Measurements from ENCODE around the gene KIF13A.

KIF13A gene

GRCh38 chr6:17839513-17840223 lies 147.8 kb downstream of the KIF13A start:
- H3K18ac ChIP-seq (ENCODE audit: low read length), result no peak overlapping the region
- no peak for DNase-seq
- no peak overlapping the region for H3K4me3 ChIP-seq (ENCODE audit: low read length)
- no peaks in the 10 kb centered on the region for H3K4me1 ChIP-seq (ENCODE audit: control insufficient read depth, low read depth, low read length)
- no CpG with 5 or more reads among the region's 9 CpGs for WGBS (ENCODE audit: extremely low coverage, insufficient coverage, low lambda C conversion rate)
- H2BK120ac ChIP-seq (ENCODE audit: low read depth, low read length), result no peak overlapping the region
- no peak overlapping the region for H4K5ac ChIP-seq (ENCODE audit: low read length)
- H3K4ac ChIP-seq (ENCODE audit: low read depth, low read length), result no peak overlapping the region
- H3K23ac ChIP-seq (ENCODE audit: low read length), result no peak overlapping the region
- no peaks in the 10 kb centered on the region for H3K79me1 ChIP-seq (ENCODE audit: low read length)
- no peaks in the 10 kb centered on the region for H3K79me2 ChIP-seq (ENCODE audit: control insufficient read depth, insufficient read depth, low read length)
- H3K27me3 ChIP-seq (ENCODE audit: insufficient read depth, low read length, poor library complexity), result no peaks in the 10 kb centered on the region
- H2BK15ac ChIP-seq (replicated peaks; ENCODE audit: low read depth), result no peak overlapping the region
- no peak overlapping the region for H3K4me2 ChIP-seq (ENCODE audit: low read length)
- no peak overlapping the region for H3K9ac ChIP-seq (ENCODE audit: low read length)
- no peak overlapping the region for H4K8ac ChIP-seq (ENCODE audit: low read depth, low read length)
- no peak overlapping the region for H2BK5ac ChIP-seq (ENCODE audit: low read length)
- no peaks in the 10 kb centered on the region for H3K36me3 ChIP-seq (ENCODE audit: control insufficient read depth, insufficient read depth, low read length)
- H3K56ac ChIP-seq (ENCODE audit: low read length), result no peak overlapping the region
- no peak overlapping the region for H2AK5ac ChIP-seq (ENCODE audit: low read length)
- H3K27ac ChIP-seq (ENCODE audit: low read depth, low read length), result no peak overlapping the region

GRCh38 chr6:17836293-17836692 lies 151.1 kb downstream of the KIF13A start:
- H3K79me1 ChIP-seq (ENCODE audit: low read length), result no peaks in the 10 kb centered on the region
- H3K4ac ChIP-seq (ENCODE audit: low read depth, low read length), result no peak overlapping the region
- H3K18ac ChIP-seq (ENCODE audit: low read length), result no peak overlapping the region
- no peaks in the 10 kb centered on the region for H3K36me3 ChIP-seq (ENCODE audit: control insufficient read depth, insufficient read depth, low read length)
- H3K27me3 ChIP-seq (ENCODE audit: insufficient read depth, low read length, poor library complexity), result no peaks in the 10 kb centered on the region
- H3K23ac ChIP-seq (ENCODE audit: low read length), result no peak overlapping the region
- no peak overlapping the region for H4K5ac ChIP-seq (ENCODE audit: low read length)
- H2BK5ac ChIP-seq (ENCODE audit: low read length), result no peak overlapping the region
- no peak overlapping the region for H2BK15ac ChIP-seq (replicated peaks; ENCODE audit: low read depth)
- no peak overlapping the region for H4K8ac ChIP-seq (ENCODE audit: low read depth, low read length)
- H2AK5ac ChIP-seq (ENCODE audit: low read length), result no peak overlapping the region
- DNase-seq, result no peak
- no peak overlapping the region for H3K4me3 ChIP-seq (ENCODE audit: low read length)
- H3K4me1 ChIP-seq (ENCODE audit: control insufficient read depth, low read depth, low read length), result no peaks in the 10 kb centered on the region
- no peak overlapping the region for H2BK120ac ChIP-seq (ENCODE audit: low read depth, low read length)
- H3K79me2 ChIP-seq (ENCODE audit: control insufficient read depth, insufficient read depth, low read length), result no peaks in the 10 kb centered on the region
- H3K4me2 ChIP-seq (ENCODE audit: low read length), result no peak overlapping the region
- H3K9ac ChIP-seq (ENCODE audit: low read length), result no peak overlapping the region
- H3K56ac ChIP-seq (ENCODE audit: low read length), result no peak overlapping the region
- no peak overlapping the region for H3K27ac ChIP-seq (ENCODE audit: low read depth, low read length)
- WGBS (ENCODE audit: extremely low coverage, insufficient coverage, low lambda C conversion rate), result no CpG with 5 or more reads among the region's 2 CpGs

- Histone ChIP-seq H2AK5ac (ENCODE audit: low read length) (no peak overlapping the region), H3K4ac (ENCODE audit: low read depth, low read length) (no peak overlapping the region), H3K23ac (ENCODE audit: low read length) (no peak overlapping the region), H3K27ac (ENCODE audit: low read depth, low read length) (no peak overlapping the region), H3K56ac (ENCODE audit: low read length) (no peak overlapping the region), H3K18ac (ENCODE audit: low read length) (no peak overlapping the region), H2BK120ac (ENCODE audit: low read depth, low read length) (no peak overlapping the region), H3K79me1 (ENCODE audit: low read length) (no peaks in the 10 kb centered on the region), H2BK5ac (ENCODE audit: low read length) (no peak overlapping the region), H4K5ac (ENCODE audit: low read length) (no peak overlapping the region), H2BK15ac (replicated peaks; ENCODE audit: low read depth) (no peak overlapping the region), H3K36me3 (ENCODE audit: control insufficient read depth, insufficient read depth, low read length) (no peaks in the 10 kb centered on the region), H4K8ac (ENCODE audit: low read depth, low read length) (no peak overlapping the region), H3K4me3 (ENCODE audit: low read length) (no peak overlapping the region), H3K79me2 (ENCODE audit: control insufficient read depth, insufficient read depth, low read length) (no peaks in the 10 kb centered on the region), H3K4me1 (ENCODE audit: control insufficient read depth, low read depth, low read length) (no peaks in the 10 kb centered on the region), H3K4me2 (ENCODE audit: low read length) (no peak overlapping the region), H3K9ac (ENCODE audit: low read length) (no peak overlapping the region), H3K27me3 (ENCODE audit: insufficient read depth, low read length, poor library complexity) (no peaks in the 10 kb centered on the region)
- DNase-seq, result no peak
Observed at GRCh38 chr6:17835784-17836183, 151.7 kb downstream of the KIF13A start.

- Histone ChIP-seq H3K4me2 (ENCODE audit: low read length) (no peak overlapping the region), H3K79me1 (ENCODE audit: low read length) (no peaks in the 10 kb centered on the region), H2AK5ac (ENCODE audit: low read length) (no peak overlapping the region), H3K36me3 (ENCODE audit: control insufficient read depth, insufficient read depth, low read length) (no peaks in the 10 kb centered on the region), H3K56ac (ENCODE audit: low read length) (no peak overlapping the region), H3K4me3 (ENCODE audit: low read length) (no peak overlapping the region), H4K5ac (ENCODE audit: low read length) (no peak overlapping the region), H3K27me3 (ENCODE audit: insufficient read depth, low read length, poor library complexity) (no peaks in the 10 kb centered on the region), H3K18ac (ENCODE audit: low read length) (no peak overlapping the region), H2BK120ac (ENCODE audit: low read depth, low read length) (no peak overlapping the region), H2BK5ac (ENCODE audit: low read length) (no peak overlapping the region), H3K23ac (ENCODE audit: low read length) (no peak overlapping the region), H3K4ac (ENCODE audit: low read depth, low read length) (no peak overlapping the region), H3K9ac (ENCODE audit: low read length) (no peak overlapping the region), H3K27ac (ENCODE audit: low read depth, low read length) (no peak overlapping the region), H3K79me2 (ENCODE audit: control insufficient read depth, insufficient read depth, low read length) (no peaks in the 10 kb centered on the region), H2BK15ac (replicated peaks; ENCODE audit: low read depth) (no peak overlapping the region), H3K4me1 (ENCODE audit: control insufficient read depth, low read depth, low read length) (no peaks in the 10 kb centered on the region), H4K8ac (ENCODE audit: low read depth, low read length) (no peak overlapping the region)
- WGBS (ENCODE audit: extremely low coverage, insufficient coverage, low lambda C conversion rate), result no CpG with 5 or more reads among the region's 4 CpGs
- DNase-seq, result no peak
Observed at GRCh38 chr6:17831135-17831534, 156.3 kb downstream of the KIF13A start.

GRCh38 chr6:17829905-17830304 lies 157.5 kb downstream of the KIF13A start:
- H3K18ac ChIP-seq (ENCODE audit: low read length), result no peak overlapping the region
- no peak overlapping the region for H3K4me3 ChIP-seq (ENCODE audit: low read length)
- no peak overlapping the region for H2BK120ac ChIP-seq (ENCODE audit: low read depth, low read length)
- no peak overlapping the region for H3K4me2 ChIP-seq (ENCODE audit: low read length)
- no peak overlapping the region for H2AK5ac ChIP-seq (ENCODE audit: low read length)
- no peaks in the 10 kb centered on the region for H3K4me1 ChIP-seq (ENCODE audit: control insufficient read depth, low read depth, low read length)
- H3K9ac ChIP-seq (ENCODE audit: low read length), result no peak overlapping the region
- H2BK15ac ChIP-seq (replicated peaks; ENCODE audit: low read depth), result no peak overlapping the region
- no peak overlapping the region for H4K5ac ChIP-seq (ENCODE audit: low read length)
- H3K79me1 ChIP-seq (ENCODE audit: low read length), result no peaks in the 10 kb centered on the region
- no CpG with 5 or more reads among the region's 3 CpGs for WGBS (ENCODE audit: extremely low coverage, insufficient coverage, low lambda C conversion rate)
- no peak overlapping the region for H3K23ac ChIP-seq (ENCODE audit: low read length)
- DNase-seq, result no peak
- no peaks in the 10 kb centered on the region for H3K79me2 ChIP-seq (ENCODE audit: control insufficient read depth, insufficient read depth, low read length)
- H3K27me3 ChIP-seq (ENCODE audit: insufficient read depth, low read length, poor library complexity), result no peaks in the 10 kb centered on the region
- H3K36me3 ChIP-seq (ENCODE audit: control insufficient read depth, insufficient read depth, low read length), result no peaks in the 10 kb centered on the region
- H4K8ac ChIP-seq (ENCODE audit: low read depth, low read length), result no peak overlapping the region
- H3K56ac ChIP-seq (ENCODE audit: low read length), result no peak overlapping the region
- H2BK5ac ChIP-seq (ENCODE audit: low read length), result no peak overlapping the region
- H3K27ac ChIP-seq (ENCODE audit: low read depth, low read length), result no peak overlapping the region
- H3K4ac ChIP-seq (ENCODE audit: low read depth, low read length), result no peak overlapping the region

GRCh38 chr6:17828149-17828548 lies 159.3 kb downstream of the KIF13A start:
- no peak overlapping the region for H3K27ac ChIP-seq (ENCODE audit: low read depth, low read length)
- H4K5ac ChIP-seq (ENCODE audit: low read length), result no peak overlapping the region
- H4K8ac ChIP-seq (ENCODE audit: low read depth, low read length), result no peak overlapping the region
- H2AK5ac ChIP-seq (ENCODE audit: low read length), result no peak overlapping the region
- H3K9ac ChIP-seq (ENCODE audit: low read length), result no peak overlapping the region
- no peak overlapping the region for H2BK15ac ChIP-seq (replicated peaks; ENCODE audit: low read depth)
- H3K79me2 ChIP-seq (ENCODE audit: control insufficient read depth, insufficient read depth, low read length), result no peaks in the 10 kb centered on the region
- H3K23ac ChIP-seq (ENCODE audit: low read length), result no peak overlapping the region
- H3K4me3 ChIP-seq (ENCODE audit: low read length), result no peak overlapping the region
- no peak overlapping the region for H2BK120ac ChIP-seq (ENCODE audit: low read depth, low read length)
- H3K36me3 ChIP-seq (ENCODE audit: control insufficient read depth, insufficient read depth, low read length), result no peaks in the 10 kb centered on the region
- H3K79me1 ChIP-seq (ENCODE audit: low read length), result no peaks in the 10 kb centered on the region
- WGBS (ENCODE audit: extremely low coverage, insufficient coverage, low lambda C conversion rate), result 100% methylated on average over 1 of the region's 5 CpGs
- no peak overlapping the region for H3K4me2 ChIP-seq (ENCODE audit: low read length)
- no peaks in the 10 kb centered on the region for H3K4me1 ChIP-seq (ENCODE audit: control insufficient read depth, low read depth, low read length)
- no peak for DNase-seq
- no peak overlapping the region for H3K56ac ChIP-seq (ENCODE audit: low read length)
- H3K27me3 ChIP-seq (ENCODE audit: insufficient read depth, low read length, poor library complexity), result no peaks in the 10 kb centered on the region
- H2BK5ac ChIP-seq (ENCODE audit: low read length), result no peak overlapping the region
- H3K4ac ChIP-seq (ENCODE audit: low read depth, low read length), result no peak overlapping the region
- no peak overlapping the region for H3K18ac ChIP-seq (ENCODE audit: low read length)
